K562 (cell line): ENCODE results near the gene RLN1. TPM values are rescaled to one million over a fixed set of nuclear protein-coding genes. Genes with fewer than 3 reads are reported as not detected.

ENCODE experiments used
- ATAC-seq: fragments of 200-7000 bp; cut with Tn5 transposase; 3 replicates; pipeline ENCODE4 v1.9.1; 2020; ENCODE audit warnings: moderate library complexity
- BruUV-seq: library from RNA; stranded (reverse); fragments of 400-500 nt; replicated peaks from 2 replicates; lab custom pipeline; 2021; lab: Mats Ljungman, UMichigan
- CTCF ChIA-PET: fragments of 300-600 bp; formaldehyde crosslinking; extraction: SDS; loops from one replicate; lab custom pipeline; 2021; ENCODE audit warnings: low intra/inter-chr PET ratio; lab: Yijun Ruan, JAX
- POLR2A ChIA-PET: fragments of 300-600, 350-650 bp; sonication (Branson Sonifier 250); formaldehyde crosslinking; extraction: SDS; loops from one replicate; lab custom pipeline; 2021; ENCODE audit warnings: antibody characterized with exemption, inconsistent platforms; lab: Yijun Ruan, JAX
- DNase-seq, 4 experiments: peaks; one replicate each; pipeline versions ENCODE4 v3.0.0 to v3.0.0-alpha.2; 2011 to 2018; ENCODE audit warnings: low spot score in 3 of 4, mixed read lengths in 3 of 4; ENCODE audit errors: extremely low read depth in 1 of 4
- FAIRE-seq: peaks from 2 replicates; lab custom pipeline; 2011; peaks lifted over from hg19 to GRCh38; lab: Jason Lieb, UNC
- H2AFZ ChIP-seq: 2 replicates; pipeline ENCODE4 v1.6.0; 2011; ENCODE audit warnings: low read depth, low read length, control low read depth, inconsistent platforms
- H3K27ac ChIP-seq: fragments of 200-600 bp; 3 replicates; pipeline ENCODE4 v1.8.0; 2011; ENCODE audit warnings: low read depth, mild to moderate bottlenecking, control low read depth, inconsistent platforms, low read length, moderate library complexity, mixed read lengths; ENCODE audit errors: extremely low read depth
- H3K27me3 ChIP-seq, 2 experiments: fragments of 300-600 bp in 1 of 2; 2 replicates in 1 of 2; 3 replicates in 1 of 2; pipeline versions ENCODE4 v1.6.0 to v1.8.0; 2011; ENCODE audit warnings: inconsistent platforms in 2 of 2, low read length in 2 of 2, mild to moderate bottlenecking in 1 of 2, mixed read lengths in 1 of 2, moderate library complexity in 1 of 2; ENCODE audit not compliant: control insufficient read depth in 2 of 2, insufficient read depth in 2 of 2
- H3K36me3 ChIP-seq: fragments of 300-600 bp; 3 replicates; pipeline ENCODE4 v1.8.0; 2011; ENCODE audit warnings: mild to moderate bottlenecking, low read length, inconsistent platforms; ENCODE audit not compliant: control insufficient read depth, insufficient read depth
- H3K4me1 ChIP-seq, 2 experiments: fragments of 200-600 bp in 1 of 2; replicated peaks in 1 of 2; 2 replicates in 1 of 2; 3 replicates in 1 of 2; pipeline versions ENCODE4 v1.5.1 to v1.8.0; 2011; ENCODE audit warnings: inconsistent platforms in 2 of 2, low read length in 2 of 2, mild to moderate bottlenecking in 1 of 2, mixed read lengths in 1 of 2, moderate library complexity in 1 of 2; ENCODE audit not compliant: control insufficient read depth in 2 of 2, insufficient read depth in 2 of 2
- H3K4me2 ChIP-seq: 2 replicates; pipeline ENCODE4 v1.6.1; 2011; ENCODE audit warnings: low read length, control low read depth, inconsistent platforms, mixed read lengths; ENCODE audit not compliant: insufficient read depth
- H3K4me3 ChIP-seq: fragments of 200-600 bp; sonication (generic), shearing (Covaris generic); 2 replicates; pipeline ENCODE4 v1.5.1; 2016; ENCODE audit warnings: control low read depth, inconsistent platforms
- H3K79me2 ChIP-seq: fragments of 200-600 bp; 3 replicates; pipeline ENCODE4 v1.8.0; 2011; ENCODE audit warnings: low read length, inconsistent platforms; ENCODE audit not compliant: control insufficient read depth, insufficient read depth
- H3K9ac ChIP-seq, 2 experiments: 2 replicates each; pipeline versions ENCODE4 v1.6.0 to v1.6.1; 2011; ENCODE audit warnings: low read depth in 2 of 2, low read length in 2 of 2, control low read depth in 1 of 2, inconsistent platforms in 1 of 2, mild to moderate bottlenecking in 1 of 2, mixed read lengths in 1 of 2; ENCODE audit not compliant: insufficient read depth in 1 of 2
- H3K9me1 ChIP-seq: one replicate; pipeline ENCODE4 v1.6.0; 2011; ENCODE audit warnings: inconsistent platforms, mild to moderate bottlenecking, low read length, moderate library complexity; ENCODE audit not compliant: control insufficient read depth, insufficient read depth
- H3K9me3 ChIP-seq: replicated peaks from 2 replicates; pipeline ENCODE4 v1.5.1; 2011; ENCODE audit warnings: low read depth, low read length, inconsistent platforms; ENCODE audit not compliant: control insufficient read depth, insufficient read depth
- H4K20me1 ChIP-seq: replicated peaks from 2 replicates; pipeline ENCODE4 v1.6.1; 2011; ENCODE audit warnings: low read length, inconsistent platforms, mixed read lengths; ENCODE audit not compliant: control insufficient read depth, insufficient read depth
- BRD9 ChIP-seq: fragments of 450-650 bp; IDR thresholded peaks from 2 replicates; pipeline ENCODE4 v1.6.1; 2018; ENCODE audit warnings: low read depth; ENCODE audit not compliant: partially characterized antibody
- E2F3 ChIP-seq: fragments of 250-450 bp; sonication (Bioruptor Pico); IDR thresholded peaks from 2 replicates; pipeline ENCODE4 v1.4.0; 2020; ENCODE audit warnings: mild to moderate bottlenecking
- RBM34 ChIP-seq: fragments of 200-400 bp; formaldehyde crosslinking; IDR thresholded peaks from 2 replicates; pipeline ENCODE4 v1.6.1; 2018; ENCODE audit warnings: low read length, borderline replicate concordance; ENCODE audit not compliant: insufficient read depth
- ZC3H11A ChIP-seq: IDR thresholded peaks from 2 replicates; pipeline ENCODE4 v1.6.1; 2012; ENCODE audit warnings: low read depth, low read length, improper control_type of control experiment
- ZNF764 ChIP-seq: fragments of 250-450 bp; sonication (Bioruptor Pico); IDR thresholded peaks from 2 replicates; pipeline ENCODE4 v1.4.0; 2020; ENCODE audit warnings: low read depth, mild to moderate bottlenecking, moderate library complexity
- whole genome bisulfite sequencing: fragments of 100-300 bp; shearing (Covaris generic); methylation state at CpG from one replicate; pipeline ENCODE4 v1.1.6; 2016; ENCODE audit warnings: low coverage, mixed read lengths; ENCODE audit not compliant: insufficient coverage; ENCODE audit errors: missing lambda C conversion rate; 5-methylcytosine and 5-hydroxymethylcytosine counted together
- in situ Hi-C: fragments of 300-500 bp; cut with MboI; formaldehyde crosslinking; loops from 4 replicates; pipeline ENCODE4 v1.15.0; 2018; ENCODE audit warnings: inconsistent platforms, mixed read lengths
- intact Hi-C: fragments of 100-400 bp; cut with micrococcal nuclease; formaldehyde crosslinking; loops from 2 replicates; pipeline ENCODE4 v1.14.2; 2022
- polyA plus RNA-seq, 8 experiments: library from polyadenylated mRNA; depleted of rRNA in 4 of 8; stranded (reverse) in 5 of 8; unstranded in 3 of 8; fragments of >200 nt; fragmentation: Nextera tagmentation in 2 of 8; fragmentation: Illumina TruSeq in 1 of 8; extraction: Ambion mirVana in 2 of 8; extraction: Trizol in 1 of 8; gene quantifications; 2 replicates each; pipeline versions ENCODE4 v1.2.1 to v1.2.3, GENCODE V29; 2011 to 2014; ENCODE audit warnings: inconsistent platforms in 1 of 8, missing spikeins in 1 of 8
- total RNA-seq, 7 experiments: library from RNA; depleted of rRNA in 6 of 7; stranded (reverse); fragments of >200 nt in 6 of 7; fragmentation: Illumina TruSeq in 2 of 7; extraction: Trizol in 2 of 7; gene quantifications; 2 replicates each; pipeline versions ENCODE4 v1.2.1 to v1.2.3, GENCODE V29; 2011 to 2021; ENCODE audit warnings: low replicate concordance in 1 of 7
- TF ChIP-seq, protein P1 (sequence below): fragments of 450-650 bp; IDR thresholded peaks from 2 replicates; pipeline ENCODE4 v1.6.1; 2016; ENCODE audit warnings: antibody characterized with exemption
- TF ChIP-seq, protein P2 (sequence below): fragments of 450-650 bp; IDR thresholded peaks from 2 replicates; pipeline ENCODE4 v1.6.1; 2016
- TF ChIP-seq, protein P3 (sequence below): fragments of 250-450 bp; sonication (Bioruptor Pico); IDR thresholded peaks from 2 replicates; pipeline ENCODE4 v1.4.0; 2020; ENCODE audit warnings: mild to moderate bottlenecking, moderate library complexity, borderline replicate concordance
- TF ChIP-seq, protein P4 (sequence below): fragments of 250-450 bp; sonication (Bioruptor Pico); IDR thresholded peaks from 2 replicates; pipeline ENCODE4 v1.4.0; 2020; ENCODE audit warnings: mild to moderate bottlenecking, moderate library complexity

Gene RLN1
- total and polyA plus RNA-seq, 9 of the 15 experiments (the other 6 are each of a cell fraction or from before 2014, with no cell fraction given) = not detected

DNA sequence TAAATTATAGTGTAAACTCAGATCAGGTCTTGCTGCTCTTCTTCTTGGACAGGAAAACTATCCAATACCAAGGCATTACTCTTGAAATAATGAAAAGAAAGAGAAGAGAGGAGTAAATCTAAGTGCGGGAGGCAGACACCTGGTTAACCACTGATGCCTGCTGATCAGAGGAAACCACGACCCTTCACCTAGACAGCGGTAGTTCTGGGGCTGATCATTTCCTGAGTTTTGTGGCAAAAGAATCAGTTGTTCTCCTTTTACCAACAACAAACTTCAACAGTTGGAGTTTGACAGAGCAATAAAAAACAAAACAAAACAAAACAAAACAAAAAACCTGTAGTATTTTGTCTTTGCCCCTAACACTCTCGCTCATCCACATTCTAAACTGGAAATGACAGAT lies 3.0 kb downstream of the RLN1 start:
- H3K9me1 ChIP-seq = no peaks in the 10 kb centered on the region
- H3K9me3 ChIP-seq = no peaks in the 10 kb centered on the region
- ATAC-seq (no peak), DNase-seq (no peak), FAIRE-seq (no peak)
- ChIA-PET CTCF (no interaction called here), POLR2A (no interaction called here)
- 0% methylated on average over 3 of the region's 4 CpGs for WGBS
- intact Hi-C loops (no loop called here), in situ Hi-C loops (loop anchor here (5.0 kb wide), 1 partner anchor 34 kb away; the partner anchor contains the start of gene RLN2)
- H3K9ac ChIP-seq = no peak overlapping the region
- H3K27me3 ChIP-seq = no peaks in the 10 kb centered on the region
- H2AFZ ChIP-seq = no peak overlapping the region
- BruUV-seq = no TSS peak
- no peak overlapping the region for H3K4me3 ChIP-seq
- no peaks in the 10 kb centered on the region for H4K20me1 ChIP-seq
- H3K4me2 ChIP-seq = no peak overlapping the region
- H3K27ac ChIP-seq = no peak overlapping the region
- TF ChIP-seq, protein P1, sequence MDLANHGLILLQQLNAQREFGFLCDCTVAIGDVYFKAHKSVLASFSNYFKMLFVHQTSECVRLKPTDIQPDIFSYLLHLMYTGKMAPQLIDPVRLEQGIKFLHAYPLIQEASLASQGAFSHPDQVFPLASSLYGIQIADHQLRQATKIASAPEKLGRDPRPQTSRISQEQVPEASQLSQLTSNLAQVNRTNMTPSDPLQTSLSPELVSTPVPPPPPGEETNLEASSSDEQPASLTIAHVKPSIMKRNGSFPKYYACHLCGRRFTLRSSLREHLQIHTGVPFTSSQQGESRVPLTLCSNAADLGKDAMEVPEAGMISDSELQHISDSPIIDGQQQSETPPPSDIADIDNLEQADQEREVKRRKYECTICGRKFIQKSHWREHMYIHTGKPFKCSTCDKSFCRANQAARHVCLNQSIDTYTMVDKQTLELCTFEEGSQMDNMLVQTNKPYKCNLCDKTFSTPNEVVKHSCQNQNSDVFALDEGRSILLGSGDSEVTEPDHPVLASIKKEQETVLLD = no peak
- TF ChIP-seq, protein P2, sequence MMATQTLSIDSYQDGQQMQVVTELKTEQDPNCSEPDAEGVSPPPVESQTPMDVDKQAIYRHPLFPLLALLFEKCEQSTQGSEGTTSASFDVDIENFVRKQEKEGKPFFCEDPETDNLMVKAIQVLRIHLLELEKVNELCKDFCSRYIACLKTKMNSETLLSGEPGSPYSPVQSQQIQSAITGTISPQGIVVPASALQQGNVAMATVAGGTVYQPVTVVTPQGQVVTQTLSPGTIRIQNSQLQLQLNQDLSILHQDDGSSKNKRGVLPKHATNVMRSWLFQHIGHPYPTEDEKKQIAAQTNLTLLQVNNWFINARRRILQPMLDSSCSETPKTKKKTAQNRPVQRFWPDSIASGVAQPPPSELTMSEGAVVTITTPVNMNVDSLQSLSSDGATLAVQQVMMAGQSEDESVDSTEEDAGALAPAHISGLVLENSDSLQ = no peak
- TF ChIP-seq E2F3 (CRISPR knock-in tag) = no peak
- TF ChIP-seq ZNF764 (CRISPR knock-in tag) = no peak
- TF ChIP-seq BRD9 = no peak
- TF ChIP-seq, protein P3, sequence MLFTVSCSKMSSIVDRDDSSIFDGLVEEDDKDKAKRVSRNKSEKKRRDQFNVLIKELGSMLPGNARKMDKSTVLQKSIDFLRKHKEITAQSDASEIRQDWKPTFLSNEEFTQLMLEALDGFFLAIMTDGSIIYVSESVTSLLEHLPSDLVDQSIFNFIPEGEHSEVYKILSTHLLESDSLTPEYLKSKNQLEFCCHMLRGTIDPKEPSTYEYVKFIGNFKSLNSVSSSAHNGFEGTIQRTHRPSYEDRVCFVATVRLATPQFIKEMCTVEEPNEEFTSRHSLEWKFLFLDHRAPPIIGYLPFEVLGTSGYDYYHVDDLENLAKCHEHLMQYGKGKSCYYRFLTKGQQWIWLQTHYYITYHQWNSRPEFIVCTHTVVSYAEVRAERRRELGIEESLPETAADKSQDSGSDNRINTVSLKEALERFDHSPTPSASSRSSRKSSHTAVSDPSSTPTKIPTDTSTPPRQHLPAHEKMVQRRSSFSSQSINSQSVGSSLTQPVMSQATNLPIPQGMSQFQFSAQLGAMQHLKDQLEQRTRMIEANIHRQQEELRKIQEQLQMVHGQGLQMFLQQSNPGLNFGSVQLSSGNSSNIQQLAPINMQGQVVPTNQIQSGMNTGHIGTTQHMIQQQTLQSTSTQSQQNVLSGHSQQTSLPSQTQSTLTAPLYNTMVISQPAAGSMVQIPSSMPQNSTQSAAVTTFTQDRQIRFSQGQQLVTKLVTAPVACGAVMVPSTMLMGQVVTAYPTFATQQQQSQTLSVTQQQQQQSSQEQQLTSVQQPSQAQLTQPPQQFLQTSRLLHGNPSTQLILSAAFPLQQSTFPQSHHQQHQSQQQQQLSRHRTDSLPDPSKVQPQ (CRISPR knock-in tag) = no peak
- TF ChIP-seq, protein P4, sequence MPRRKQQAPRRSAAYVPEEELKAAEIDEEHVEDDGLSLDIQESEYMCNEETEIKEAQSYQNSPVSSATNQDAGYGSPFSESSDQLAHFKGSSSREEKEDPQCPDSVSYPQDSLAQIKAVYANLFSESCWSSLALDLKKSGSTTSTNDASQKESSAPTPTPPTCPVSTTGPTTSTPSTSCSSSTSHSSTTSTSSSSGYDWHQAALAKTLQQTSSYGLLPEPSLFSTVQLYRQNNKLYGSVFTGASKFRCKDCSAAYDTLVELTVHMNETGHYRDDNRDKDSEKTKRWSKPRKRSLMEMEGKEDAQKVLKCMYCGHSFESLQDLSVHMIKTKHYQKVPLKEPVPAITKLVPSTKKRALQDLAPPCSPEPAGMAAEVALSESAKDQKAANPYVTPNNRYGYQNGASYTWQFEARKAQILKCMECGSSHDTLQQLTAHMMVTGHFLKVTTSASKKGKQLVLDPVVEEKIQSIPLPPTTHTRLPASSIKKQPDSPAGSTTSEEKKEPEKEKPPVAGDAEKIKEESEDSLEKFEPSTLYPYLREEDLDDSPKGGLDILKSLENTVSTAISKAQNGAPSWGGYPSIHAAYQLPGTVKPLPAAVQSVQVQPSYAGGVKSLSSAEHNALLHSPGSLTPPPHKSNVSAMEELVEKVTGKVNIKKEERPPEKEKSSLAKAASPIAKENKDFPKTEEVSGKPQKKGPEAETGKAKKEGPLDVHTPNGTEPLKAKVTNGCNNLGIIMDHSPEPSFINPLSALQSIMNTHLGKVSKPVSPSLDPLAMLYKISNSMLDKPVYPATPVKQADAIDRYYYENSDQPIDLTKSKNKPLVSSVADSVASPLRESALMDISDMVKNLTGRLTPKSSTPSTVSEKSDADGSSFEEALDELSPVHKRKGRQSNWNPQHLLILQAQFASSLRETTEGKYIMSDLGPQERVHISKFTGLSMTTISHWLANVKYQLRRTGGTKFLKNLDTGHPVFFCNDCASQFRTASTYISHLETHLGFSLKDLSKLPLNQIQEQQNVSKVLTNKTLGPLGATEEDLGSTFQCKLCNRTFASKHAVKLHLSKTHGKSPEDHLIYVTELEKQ (CRISPR knock-in tag) = no peak
- TF ChIP-seq RBM34 = no peak
- no peak for TF ChIP-seq ZC3H11A
- H3K36me3 ChIP-seq = no peaks in the 10 kb centered on the region
- H3K4me1 ChIP-seq = no peaks in the 10 kb centered on the region
- H3K79me2 ChIP-seq = no peaks in the 10 kb centered on the region
